GM23248 (cell line): ENCODE data around the gene GLG1.

Experiments
- EZH2 ChIP-seq: fragments of 200-600 bp; sonication (generic); IDR thresholded peaks from 2 replicates; pipeline ENCODE4 v1.6.1; 2018; ENCODE audit warnings: antibody characterized with exemption, mild to moderate bottlenecking; ENCODE audit not compliant: insufficient read depth, poor library complexity, severe bottlenecking
- EZH2phosphoT487 ChIP-seq: fragments of 200-600 bp; sonication (generic); IDR thresholded peaks from 2 replicates; pipeline ENCODE4 v1.6.1; 2018; ENCODE audit warnings: antibody characterized with exemption, moderate library complexity, mild to moderate bottlenecking, low read depth; ENCODE audit not compliant: insufficient read depth

DNA sequence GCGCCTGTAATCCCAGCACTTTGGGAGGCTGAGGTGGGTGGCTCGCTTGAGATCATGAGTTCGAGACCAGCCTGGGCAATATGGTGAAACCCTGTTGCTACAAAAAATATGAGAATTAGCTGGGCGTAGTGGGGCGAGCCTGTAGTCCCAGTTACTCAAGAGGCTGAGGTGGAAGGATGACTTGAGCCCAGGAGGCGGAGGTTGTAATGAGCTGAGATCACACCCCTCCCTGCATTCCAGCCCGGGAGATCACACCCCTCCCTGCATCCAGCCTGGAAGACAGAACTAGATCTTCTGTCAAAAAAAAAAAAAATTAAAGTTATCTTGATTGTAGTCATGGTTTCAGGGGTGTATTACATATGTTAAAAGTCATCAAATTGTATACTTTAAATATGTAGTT, 26.8 kb upstream of the GLG1 start:
- TF ChIP-seq EZH2, result no peak
- no peak for TF ChIP-seq EZH2phosphoT487
